Endodermal cell (in vitro differentiated cells): ENCODE results near the gene NPLOC4. TPM values are rescaled to one million over a fixed set of nuclear protein-coding genes. Genes with fewer than 3 reads are reported as not detected.

Source experiments
- DNase-seq: peaks from one replicate; pipeline ENCODE4 v3.0.0-alpha.2; 2017
- H3K27ac ChIP-seq: 2 replicates; pipeline ENCODE4 v1.5.1; 2013; ENCODE audit warnings: mild to moderate bottlenecking, low read depth, low read length, moderate library complexity
- H3K27me3 ChIP-seq: 2 replicates; pipeline ENCODE4 v1.6.1; 2013; ENCODE audit warnings: mild to moderate bottlenecking, low read length, moderate library complexity; ENCODE audit not compliant: insufficient read depth, control insufficient read depth, poor library complexity, severe bottlenecking
- H3K36me3 ChIP-seq: 2 replicates; pipeline ENCODE4 v1.7.0; 2013; ENCODE audit warnings: mild to moderate bottlenecking, low read length, moderate library complexity; ENCODE audit not compliant: control insufficient read depth, insufficient read depth
- H3K4me1 ChIP-seq: one replicate; pipeline ENCODE4 v1.7.0; 2013; ENCODE audit warnings: low read length; ENCODE audit not compliant: control insufficient read depth, insufficient read depth
- H3K4me3 ChIP-seq: 2 replicates; pipeline ENCODE4 v1.5.1; 2013; ENCODE audit warnings: mild to moderate bottlenecking, low read length, moderate library complexity
- H3K9ac ChIP-seq: 2 replicates; pipeline ENCODE4 v1.6.1; 2013; ENCODE audit warnings: mild to moderate bottlenecking, low read length, moderate library complexity; ENCODE audit not compliant: poor library complexity, severe bottlenecking; ENCODE audit errors: extremely low read depth
- H3K9me3 ChIP-seq: 2 replicates; pipeline ENCODE4 v1.6.1; 2013; ENCODE audit warnings: mild to moderate bottlenecking, low read length, moderate library complexity; ENCODE audit not compliant: control insufficient read depth
- H3K27ac Mint-ChIP-seq: 2 replicates; pipeline ENCODE4 v1.8.0; 2020; ENCODE audit warnings: mixed read lengths
- H3K27me3 Mint-ChIP-seq: 2 replicates; pipeline ENCODE4 v1.8.0; 2021; ENCODE audit warnings: mild to moderate bottlenecking, mixed read lengths; ENCODE audit not compliant: insufficient read depth
- H3K36me3 Mint-ChIP-seq: 2 replicates; pipeline ENCODE4 v1.8.0; 2020; ENCODE audit warnings: low read depth, mixed read lengths
- H3K4me1 Mint-ChIP-seq: 2 replicates; pipeline ENCODE4 v1.8.0; 2020; ENCODE audit warnings: mixed read lengths
- H3K4me3 Mint-ChIP-seq: 2 replicates; pipeline ENCODE4 v1.8.0; 2020; ENCODE audit warnings: mild to moderate bottlenecking, moderate library complexity, mixed read lengths
- H3K9me3 Mint-ChIP-seq: 2 replicates; pipeline ENCODE4 v1.8.0; 2020; ENCODE audit warnings: mild to moderate bottlenecking, mixed read lengths
- CTCF ChIP-seq: fragments of 200-600 bp; sonication (generic); conservative IDR thresholded peaks from 2 replicates; pipeline ENCODE4 v1.5.0; 2021; ENCODE audit warnings: antibody characterized with exemption, mild to moderate bottlenecking
- WGBS, 2 experiments: methylation state at CpG; one replicate each; pipeline versions ENCODE4 v1.1.5 to v1.1.7; 2013; ENCODE audit warnings: missing lambda C conversion rate in 2 of 2, mixed read lengths in 1 of 2; ENCODE audit not compliant: insufficient coverage in 1 of 2, insufficient read length in 1 of 2; 5-methylcytosine and 5-hydroxymethylcytosine counted together
- total RNA-seq, 2 donors: library from RNA; stranded (reverse); fragmentation: NEBNext Ultra II Directional in 1 of 2; extraction: Animal tissue kit (Norgen Biotek cat#: 25700) in 1 of 2; gene quantifications; 2 replicates in 1 of 2; 3 replicates in 1 of 2; pipeline ENCODE4 v1.2.1, GENCODE V29; 2021

Gene NPLOC4
- total RNA-seq, 2 donors from 2014 or later: 113 to 118 TPM

DNA sequence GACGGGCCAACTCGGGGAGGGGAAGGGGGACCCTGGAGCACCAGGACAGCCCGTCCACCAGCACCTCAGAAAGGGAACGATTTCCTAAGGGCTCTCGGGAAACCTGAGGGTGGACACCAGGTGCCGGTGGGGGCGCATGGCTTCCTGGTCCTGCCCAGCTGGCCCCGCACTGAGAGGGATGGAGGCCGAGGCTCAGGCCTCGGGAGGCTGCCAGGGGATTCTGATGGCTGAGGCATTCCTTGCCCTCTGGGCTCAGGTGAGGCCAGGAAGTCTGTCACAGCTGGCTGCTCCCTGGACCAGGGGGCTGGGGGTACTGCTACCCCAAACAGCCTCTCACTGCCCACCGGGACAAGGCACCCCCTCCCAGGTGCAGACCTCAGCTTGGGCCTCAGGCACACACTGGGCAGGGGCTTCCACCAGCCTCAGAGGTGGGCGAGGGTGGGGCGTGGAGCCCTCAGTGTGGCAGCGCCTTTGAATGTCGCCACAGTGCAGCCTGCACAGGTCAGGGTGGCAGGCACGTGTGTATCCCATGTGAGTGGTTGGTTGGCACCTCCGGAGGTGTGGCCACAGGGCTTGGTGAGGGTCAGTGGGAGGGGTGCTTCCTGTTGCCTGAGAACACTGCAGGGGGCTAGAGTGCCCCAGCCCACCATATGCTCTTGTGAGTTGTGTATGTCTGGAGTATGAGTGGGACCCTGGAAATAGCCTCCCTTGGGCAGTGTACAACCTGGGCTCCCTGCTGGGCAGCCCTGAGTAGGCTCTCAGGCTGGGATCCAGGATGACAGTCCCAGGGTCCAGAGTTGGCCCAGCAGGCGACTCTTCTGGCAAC is 112.7 kb downstream of the NPLOC4 start:
- no peaks in the 10 kb centered on the region for H3K9me3 ChIP-seq
- 92 to 95% methylated on average over 14 to 18 of the region's 18 CpGs for WGBS, 2 experiments
- no peak for TF ChIP-seq CTCF
- Mint-ChIP-seq H3K4me3 (no peak overlapping the region), H3K36me3 (no peaks in the 10 kb centered on the region), H3K27me3 (peaks cover 47% of the 10 kb centered on the region), H3K9me3 (no peaks in the 10 kb centered on the region), H3K4me1 (peaks cover 2% of the 10 kb centered on the region), H3K27ac (no peak overlapping the region)
- peaks cover 8% of the 10 kb centered on the region for H3K27me3 ChIP-seq
- no peak overlapping the region for H3K27ac ChIP-seq
- H3K4me1 ChIP-seq: peaks cover 7% of the 10 kb centered on the region
- no peak overlapping the region for H3K4me3 ChIP-seq
- no peak for DNase-seq
- H3K36me3 ChIP-seq: no peaks in the 10 kb centered on the region
- H3K9ac ChIP-seq: no peak overlapping the region

- Histone ChIP-seq H3K36me3 (no peaks in the 10 kb centered on the region), H3K9me3 (no peaks in the 10 kb centered on the region), H3K27ac (peak overlapping the region; percentile 82), H3K9ac (no peak overlapping the region), H3K4me1 (peaks cover 9% of the 10 kb centered on the region), H3K27me3 (peaks cover 8% of the 10 kb centered on the region), H3K4me3 (no peak overlapping the region)
- Mint-ChIP-seq H3K9me3 (no peaks in the 10 kb centered on the region), H3K36me3 (no peaks in the 10 kb centered on the region), H3K4me1 (peaks cover 2% of the 10 kb centered on the region), H3K27ac (no peak overlapping the region), H3K27me3 (peaks cover 43% of the 10 kb centered on the region), H3K4me3 (no peak overlapping the region)
- TF ChIP-seq CTCF: peak; percentile 9
- no peak for DNase-seq
- WGBS, 2 experiments: 66 to 74% methylated on average over 8 to 17 of the region's 17 CpGs
Measured at GRCh38 chr17:81523402-81524038, 113.4 kb downstream of the NPLOC4 start.

DNA sequence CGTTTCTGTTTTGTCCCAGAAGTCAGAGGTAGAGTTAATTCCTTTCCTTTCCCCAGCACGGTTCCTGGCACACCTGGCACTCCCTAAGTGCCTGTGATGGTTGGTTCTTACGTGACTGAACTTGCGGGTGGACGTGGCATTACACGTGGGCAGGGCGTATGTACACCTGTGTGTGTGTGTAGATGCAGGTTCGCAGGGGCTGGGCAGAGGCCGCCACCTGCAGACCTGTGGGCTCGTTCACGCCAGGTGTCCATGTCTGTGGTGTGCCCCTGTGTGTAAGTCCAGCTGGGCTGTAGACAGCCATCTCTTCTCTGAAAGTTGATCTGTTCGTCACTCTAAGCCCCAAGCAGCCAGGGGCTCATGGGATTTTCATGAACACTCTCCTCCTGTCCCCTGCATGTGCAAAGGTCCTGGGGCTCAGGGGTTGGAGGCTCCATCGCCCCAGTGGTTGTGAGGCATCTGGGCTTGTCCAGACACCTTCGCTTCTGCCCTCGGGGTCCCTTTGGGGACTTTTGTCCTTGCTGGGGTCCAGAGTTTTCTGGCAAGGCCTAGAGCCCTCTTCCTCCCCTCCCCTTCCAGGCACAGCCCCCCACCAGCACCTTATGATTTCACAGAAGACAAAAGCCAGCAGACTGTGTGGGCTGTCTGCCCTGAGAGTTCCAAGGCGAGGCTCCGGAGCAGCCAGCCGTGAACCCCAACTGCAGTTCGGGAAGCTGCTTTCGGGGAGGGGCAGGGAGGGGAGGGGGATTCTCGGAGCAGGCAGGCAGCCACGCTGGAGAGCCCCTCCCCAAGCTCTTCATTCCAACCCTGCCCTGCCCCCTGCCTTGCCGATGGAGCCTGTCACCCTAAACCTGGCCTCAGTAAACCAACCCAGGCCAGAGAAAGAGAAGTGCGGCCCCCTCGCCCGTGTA is 114.2 kb downstream of the NPLOC4 start:
- DNase-seq: peak; percentile 95
- no peaks in the 10 kb centered on the region for H3K9me3 Mint-ChIP-seq
- 73 to 74% methylated on average over 15 to 25 of the region's 26 CpGs for WGBS, 2 experiments
- TF ChIP-seq CTCF: peak; percentile 72
- H3K27ac Mint-ChIP-seq: no peak overlapping the region
- Histone ChIP-seq H3K9ac (no peak overlapping the region), H3K4me1 (peaks cover 9% of the 10 kb centered on the region), H3K27ac (no peak overlapping the region), H3K9me3 (no peaks in the 10 kb centered on the region), H3K27me3 (peaks cover 8% of the 10 kb centered on the region), H3K4me3 (no peak overlapping the region), H3K36me3 (no peaks in the 10 kb centered on the region)
- no peaks in the 10 kb centered on the region for H3K36me3 Mint-ChIP-seq
- peaks cover 8% of the 10 kb centered on the region for H3K4me1 Mint-ChIP-seq
- H3K27me3 Mint-ChIP-seq: peaks cover 42% of the 10 kb centered on the region
- no peak overlapping the region for H3K4me3 Mint-ChIP-seq
